HepG2 (cell line): ENCODE measurements around the gene SMKR1. TPM values are rescaled to one million over a fixed set of nuclear protein-coding genes. Genes with fewer than 3 reads are reported as not detected.

ENCODE experiments used
- ATAC-seq: fragments of 200-7000 bp; cut with Tn5 transposase; 3 replicates; pipeline ENCODE4 v1.9.1; 2020; ENCODE audit warnings: mild to moderate bottlenecking, moderate library complexity
- BruUV-seq: library from RNA; stranded (reverse); fragments of 400-500 nt; replicated peaks from 2 replicates; lab custom pipeline; 2021; lab: Mats Ljungman, UMichigan
- CTCF ChIA-PET: fragments of 300-600 bp; formaldehyde crosslinking; extraction: SDS; loops from one replicate; lab custom pipeline; 2021; ENCODE audit warnings: low total read pairs, inconsistent platforms, low intra/inter-chr PET ratio; lab: Yijun Ruan, JAX
- POLR2A ChIA-PET: fragments of 350-600 bp; sonication (Branson Sonifier 250); formaldehyde crosslinking; loops from one replicate; lab custom pipeline; 2020; ENCODE audit warnings: antibody characterized with exemption, inconsistent platforms; lab: Yijun Ruan, JAX
- DNase-seq: peaks from one replicate; pipeline ENCODE4 v3.0.0-alpha.2; 2015; ENCODE audit warnings: low spot score
- FAIRE-seq: peaks from 3 replicates; lab custom pipeline; 2011; peaks lifted over from hg19 to GRCh38; lab: Jason Lieb, UNC
- H2AFZ ChIP-seq: one replicate; pipeline ENCODE4 v1.6.1; 2011; ENCODE audit warnings: low read length, inconsistent platforms
- H3K27ac ChIP-seq: fragments of 300-600 bp; 3 replicates; pipeline ENCODE4 v1.8.0; 2011; ENCODE audit warnings: mixed run types, mild to moderate bottlenecking, mixed read lengths, low read length, inconsistent platforms; ENCODE audit not compliant: insufficient read depth; ENCODE audit errors: extremely low read length
- H3K27me3 ChIP-seq, 2 experiments: fragments of 200-600 bp in 1 of 2; 2 replicates in 1 of 2; 3 replicates in 1 of 2; pipeline versions ENCODE4 v1.6.0 to v1.8.0; 2011; ENCODE audit warnings: low read length in 2 of 2, mild to moderate bottlenecking in 2 of 2, moderate library complexity in 2 of 2, inconsistent platforms in 1 of 2; ENCODE audit not compliant: insufficient read depth in 2 of 2, control insufficient read depth in 1 of 2
- H3K36me3 ChIP-seq, 2 experiments: fragments of 200-600 bp in 1 of 2; replicated peaks in 1 of 2; 2 replicates in 1 of 2; 3 replicates in 1 of 2; pipeline versions ENCODE4 v1.5.1 to v1.8.0; 2011; ENCODE audit warnings: low read length in 2 of 2, inconsistent platforms in 1 of 2; ENCODE audit not compliant: insufficient read depth in 2 of 2, control insufficient read depth in 1 of 2
- H3K4me1 ChIP-seq: 2 replicates; pipeline ENCODE4 v1.5.1; 2012; ENCODE audit warnings: low read length, inconsistent platforms; ENCODE audit not compliant: insufficient read depth
- H3K4me2 ChIP-seq: 2 replicates; pipeline ENCODE4 v1.6.0; 2011; ENCODE audit warnings: low read depth, low read length, inconsistent platforms
- H3K4me3 ChIP-seq, 3 experiments: fragments of 200-600 bp in 1 of 3; sonication (generic), shearing (Covaris generic) in 1 of 3; replicated peaks in 1 of 3; 2 replicates each; pipeline ENCODE4 v1.5.1; 2011 to 2016; ENCODE audit warnings: low read length in 3 of 3, inconsistent platforms in 2 of 3, low read depth in 2 of 3, mild to moderate bottlenecking in 2 of 3, control low read depth in 1 of 3, mixed read lengths in 1 of 3; ENCODE audit not compliant: insufficient read depth in 1 of 3
- H3K79me2 ChIP-seq: one replicate; pipeline ENCODE4 v1.6.1; 2011; ENCODE audit warnings: low read length, inconsistent platforms; ENCODE audit not compliant: insufficient read depth
- H3K9ac ChIP-seq: 2 replicates; pipeline ENCODE4 v1.6.0; 2011; ENCODE audit warnings: mild to moderate bottlenecking, low read depth, low read length, inconsistent platforms; ENCODE audit not compliant: insufficient read depth
- H3K9me3 ChIP-seq: 2 replicates; pipeline ENCODE4 v1.5.1; 2012; ENCODE audit warnings: mild to moderate bottlenecking, low read length
- H4K20me1 ChIP-seq: 2 replicates; pipeline ENCODE4 v1.6.0; 2011; ENCODE audit warnings: inconsistent platforms, mild to moderate bottlenecking, low read length, moderate library complexity; ENCODE audit not compliant: insufficient read depth
- ARNTL ChIP-seq: sonication (generic); formaldehyde crosslinking; IDR thresholded peaks from 2 replicates; pipeline ENCODE4 v1.4.0; 2020; ENCODE audit warnings: mild to moderate bottlenecking, missing genetic modification reagents
- CEBPB ChIP-seq: IDR thresholded peaks from 2 replicates; pipeline ENCODE4 v1.6.1; 2011; ENCODE audit warnings: low read depth, low read length, improper control_type of control experiment, borderline replicate concordance
- HNF4G ChIP-seq, 2 experiments: sonication (generic) in 1 of 2; formaldehyde crosslinking in 1 of 2; IDR thresholded peaks; 2 replicates each; pipeline versions ENCODE4 v1.4.0 to v1.6.1; 2011 to 2020; ENCODE audit warnings: borderline replicate concordance in 2 of 2, low read depth in 2 of 2, mild to moderate bottlenecking in 2 of 2, low read length in 1 of 2, missing genetic modification reagents in 1 of 2, moderate library complexity in 1 of 2
- MEIS1 ChIP-seq: sonication (generic); formaldehyde crosslinking; IDR thresholded peaks from 2 replicates; pipeline ENCODE4 v1.9.0; 2021; ENCODE audit warnings: mild to moderate bottlenecking, missing genetic modification reagents, moderate library complexity, borderline replicate concordance
- NONO ChIP-seq, 2 experiments: fragments of 450-650 bp in 1 of 2; sonication (generic) in 1 of 2; formaldehyde crosslinking in 1 of 2; IDR thresholded peaks in 1 of 2; conservative IDR thresholded peaks in 1 of 2; 2 replicates each; pipeline versions ENCODE4 v1.6.1 to v1.8.0; 2017 to 2022; ENCODE audit warnings: mild to moderate bottlenecking in 1 of 2, missing genetic modification reagents in 1 of 2, moderate library complexity in 1 of 2
- PAWR ChIP-seq: sonication (generic); formaldehyde crosslinking; IDR thresholded peaks from 2 replicates; pipeline ENCODE4 v1.4.0; 2020; ENCODE audit warnings: missing genetic modification reagents, mild to moderate bottlenecking, borderline replicate concordance
- PHF5A ChIP-seq: IDR thresholded peaks from one replicate; pipeline ENCODE4 v1.6.1; 2018; ENCODE audit warnings: low read depth, missing genetic modification reagents; ENCODE audit not compliant: unreplicated experiment
- SMAD9 ChIP-seq: sonication (generic); formaldehyde crosslinking; IDR thresholded peaks from 2 replicates; pipeline ENCODE4 v1.5.1; 2020; ENCODE audit warnings: mild to moderate bottlenecking, missing genetic modification reagents
- SP1 ChIP-seq, 2 experiments: fragments of 450-650 bp in 1 of 2; sonication (generic) in 1 of 2; formaldehyde crosslinking in 1 of 2; IDR thresholded peaks; 2 replicates each; pipeline versions ENCODE4 v1.4.0 to v1.6.1; 2016 to 2020; ENCODE audit warnings: missing genetic modification reagents in 1 of 2
- TFDP2 ChIP-seq: sonication (generic); formaldehyde crosslinking; IDR thresholded peaks from 2 replicates; pipeline ENCODE4 v1.4.0; 2020; ENCODE audit warnings: missing genetic modification reagents
- THAP7 ChIP-seq: sonication (generic); formaldehyde crosslinking; IDR thresholded peaks from 2 replicates; pipeline ENCODE4 v1.8.1; 2023; ENCODE audit warnings: mild to moderate bottlenecking, missing genetic modification reagents
- ZNF768 ChIP-seq: sonication (generic); formaldehyde crosslinking; IDR thresholded peaks from 2 replicates; pipeline ENCODE4 v1.4.0; 2020; ENCODE audit warnings: missing genetic modification reagents
- ZNF772 ChIP-seq: sonication (generic); formaldehyde crosslinking; IDR thresholded peaks from 2 replicates; pipeline ENCODE4 v1.5.0; 2020; ENCODE audit warnings: mild to moderate bottlenecking, missing genetic modification reagents
- ZSCAN29 ChIP-seq: sonication (generic); formaldehyde crosslinking; conservative IDR thresholded peaks from 2 replicates; pipeline ENCODE4 v1.4.0; 2020; ENCODE audit warnings: mild to moderate bottlenecking, missing genetic modification reagents
- ZSCAN5A ChIP-seq: sonication (generic); formaldehyde crosslinking; IDR thresholded peaks from 2 replicates; pipeline ENCODE4 v1.8.0; 2022; ENCODE audit warnings: mild to moderate bottlenecking, missing genetic modification reagents, borderline replicate concordance
- ZXDC ChIP-seq: sonication (generic); formaldehyde crosslinking; IDR thresholded peaks from 2 replicates; pipeline ENCODE4 v1.5.0; 2020; ENCODE audit warnings: mild to moderate bottlenecking, missing genetic modification reagents
- WGBS: methylation state at CpG from one replicate; pipeline ENCODE4 v1.1.6; 2017; ENCODE audit warnings: low lambda C conversion rate; 5-methylcytosine and 5-hydroxymethylcytosine counted together
- in situ Hi-C: cut with HindIII; loops from 2 replicates; pipeline ENCODE4 v1.10.0; 2017; ENCODE audit warnings: low pct_unique_long_range_greater_than_20kb; ENCODE audit not compliant: extremely low pct_ligation_motif_present
- intact Hi-C: fragments of 100-400 bp; cut with micrococcal nuclease; formaldehyde crosslinking; loops from one replicate; pipeline ENCODE4 v1.10.0; 2022; ENCODE audit not compliant: unreplicated experiment
- polyA plus RNA-seq, 8 experiments: library from polyadenylated mRNA; depleted of rRNA in 3 of 8; stranded (reverse) in 7 of 8; unstranded in 1 of 8; fragments of >200 nt; fragmentation: Illumina TruSeq in 4 of 8; extraction: Trizol in 4 of 8; gene quantifications; 2 replicates each; pipeline versions ENCODE4 v1.2.1 to v1.2.3, GENCODE V29; 2011 to 2016; ENCODE audit warnings: low read depth in 4 of 8, missing spikeins in 1 of 8, mixed read lengths in 1 of 8; ENCODE audit not compliant: insufficient read depth in 1 of 8
- total RNA-seq, 5 experiments: library from RNA; depleted of rRNA; stranded (reverse); fragments of >200 nt; fragmentation: Illumina TruSeq; extraction: Trizol; gene quantifications; 2 replicates each; pipeline ENCODE4 v1.2.3, GENCODE V29; 2016; ENCODE audit warnings: low read depth in 1 of 5

The SMKR1 gene
- total and polyA plus RNA-seq, 2 of the 13 experiments (the other 11 are each of a cell fraction or from before 2014, with no cell fraction given) = 0.07 TPM; not detected in 1

GRCh38 chr7:129550693-129551360 is 48.5 kb downstream of the SMKR1 start:
- Histone ChIP-seq H3K4me2 (no peak overlapping the region), H3K27me3 (peaks cover 0 to 11% of the 10 kb centered on the region in 2 experiments; a peak in 1 of 5 replicates), H3K79me2 (no peaks in the 10 kb centered on the region), H3K4me3 (no peak overlapping the region), H2AFZ (no peak overlapping the region), H4K20me1 (no peaks in the 10 kb centered on the region), H3K9ac (no peak overlapping the region), H3K4me1 (no peaks in the 10 kb centered on the region), H3K9me3 (no peaks in the 10 kb centered on the region), H3K36me3 (no peaks in the 10 kb centered on the region), H3K27ac (no peak overlapping the region)
- BruUV-seq = no TSS peak
- in situ Hi-C loops = no loop called here
- intact Hi-C loops = no loop called here
- FAIRE-seq (no peak), DNase-seq (no peak), ATAC-seq (0 out of 3 replicates have a peak, but pooled peaks have one; percentile 41)
- CTCF ChIA-PET = no interaction called here
- TF ChIP-seq SMAD9 (CRISPR knock-in tag) (no peak), SP1 (IDR thresholded peaks at IDR 0.05) (no peak), SP1 (CRISPR knock-in tag; IDR thresholded peaks at IDR 0.05) (no peak), ZNF768 (CRISPR knock-in tag) (no peak), HNF4G (IDR thresholded peaks at IDR 0.05; ENCODE audit: borderline replicate concordance, low read depth, low read length) (no peak), HNF4G (CRISPR knock-in tag; IDR thresholded peaks at IDR 0.05; ENCODE audit: borderline replicate concordance, low read depth) (no peak), ZNF772 (no peak), MEIS1 (no peak), NONO (IDR thresholded peaks at IDR 0.05) (no peak), NONO (CRISPR knock-in tag; conservative IDR thresholded peaks at IDR 0.05) (no peak), PHF5A (CRISPR knock-in tag) (no peak), ARNTL (CRISPR knock-in tag) (no peak), ZSCAN5A (CRISPR knock-in tag) (no peak), ZXDC (CRISPR knock-in tag) (no peak), TFDP2 (CRISPR knock-in tag) (no peak), PAWR (CRISPR knock-in tag) (no peak), THAP7 (CRISPR knock-in tag) (no peak), ZSCAN29 (CRISPR knock-in tag) (no peak), CEBPB (no peak)
- 53% methylated on average over 12 of the region's 13 CpGs for WGBS
- POLR2A ChIA-PET = no interaction called here
